Astrocyte of the hippocampus (primary cell): ENCODE results near the gene ZDHHC1.
"Not testable (repeated sequence)": the region's sequence is repeated elsewhere in the genome, so short reads cannot be mapped to it uniquely, and the experiment has no call there.

Experiments
- DNase-seq: peaks from one replicate; pipeline ENCODE4 v3.0.0; 2011; ENCODE audit warnings: low read depth, low spot score

The ZDHHC1 gene

GRCh38 chr16:67364600-67365235 is 51.6 kb downstream of the ZDHHC1 start:
- no peak for DNase-seq

- no peak for DNase-seq
These were observed 55.2 kb downstream of the ZDHHC1 start for GRCh38 chr16:67361038-67361437.

- DNase-seq, result not testable (repeated sequence)
These were observed 56.6 kb downstream of the ZDHHC1 start for GRCh38 chr16:67359540-67360269.

- DNase-seq, result no peak
These were observed 58.7 kb downstream of the ZDHHC1 start for GRCh38 chr16:67357561-67357960.

- no peak for DNase-seq
These were observed 59.9 kb downstream of the ZDHHC1 start for GRCh38 chr16:67356396-67356795.

GRCh38 chr16:67352463-67352862 is 63.8 kb downstream of the ZDHHC1 start:
- not testable (repeated sequence) for DNase-seq

- DNase-seq, result no peak
These were observed 66.0 kb downstream of the ZDHHC1 start for GRCh38 chr16:67350324-67350723.

- DNase-seq, result peak; percentile 14
These were observed 67.1 kb downstream of the ZDHHC1 start for GRCh38 chr16:67349172-67349571.

GRCh38 chr16:67346341-67346740 is 69.9 kb downstream of the ZDHHC1 start:
- no peak for DNase-seq

- no peak for DNase-seq
These were observed 70.9 kb downstream of the ZDHHC1 start for GRCh38 chr16:67345401-67345800.
